Bone marrow (tissue), 2 donors: ENCODE measurements around the gene TOR4A.
A peak's percentile ranks its signal among the peaks of the same experiment; 100 is the strongest.
"Not testable (repeated sequence)": the region's sequence is repeated elsewhere in the genome, so short reads cannot be mapped to it uniquely, and the experiment has no call there.

Experiments used
- DNase-seq, 2 donors: peaks; one replicate each; lab custom pipeline; 2025; lab: John Stamatoyannopoulos, UW

The TOR4A gene

DNA sequence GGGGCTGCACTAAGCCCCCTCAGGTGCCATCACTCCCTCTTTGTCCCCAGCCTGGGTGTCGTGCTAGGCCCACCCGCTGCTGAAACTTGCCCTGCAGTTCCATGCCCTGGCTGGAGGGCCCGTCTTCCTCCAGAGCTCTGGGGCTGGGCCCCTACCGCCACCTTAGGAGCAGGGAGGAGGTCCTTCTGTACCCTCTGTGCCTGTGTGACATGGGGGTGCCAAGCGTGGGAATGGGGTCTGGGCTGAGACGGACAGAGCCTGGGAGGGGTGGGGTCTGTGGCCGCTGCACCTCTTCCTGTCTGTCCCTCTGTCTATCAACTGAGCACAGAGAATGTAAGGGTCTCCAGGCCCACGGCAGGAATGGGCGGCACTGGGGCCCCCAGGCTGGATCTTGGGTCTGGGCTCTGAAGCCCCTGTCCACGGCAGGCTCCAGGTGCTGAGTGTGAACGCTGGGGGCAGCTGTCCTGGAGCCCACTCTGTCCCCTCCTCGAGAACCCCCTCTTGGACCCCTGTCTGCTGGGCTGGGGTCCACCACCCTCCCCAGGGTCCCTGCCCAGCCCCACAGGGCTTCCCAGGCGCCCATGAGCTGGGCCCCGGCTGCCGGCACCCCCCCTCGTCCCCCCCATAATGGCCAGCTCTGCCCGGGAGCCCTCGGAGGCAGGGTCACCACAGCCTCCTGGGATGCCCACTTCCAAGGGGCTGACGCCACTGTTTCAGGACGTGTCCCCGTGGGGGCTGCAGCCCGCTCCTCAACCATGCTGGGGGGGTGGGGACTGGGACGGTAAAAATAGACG, 40.4 kb downstream of the TOR4A start:
- no peak for DNase-seq

DNA sequence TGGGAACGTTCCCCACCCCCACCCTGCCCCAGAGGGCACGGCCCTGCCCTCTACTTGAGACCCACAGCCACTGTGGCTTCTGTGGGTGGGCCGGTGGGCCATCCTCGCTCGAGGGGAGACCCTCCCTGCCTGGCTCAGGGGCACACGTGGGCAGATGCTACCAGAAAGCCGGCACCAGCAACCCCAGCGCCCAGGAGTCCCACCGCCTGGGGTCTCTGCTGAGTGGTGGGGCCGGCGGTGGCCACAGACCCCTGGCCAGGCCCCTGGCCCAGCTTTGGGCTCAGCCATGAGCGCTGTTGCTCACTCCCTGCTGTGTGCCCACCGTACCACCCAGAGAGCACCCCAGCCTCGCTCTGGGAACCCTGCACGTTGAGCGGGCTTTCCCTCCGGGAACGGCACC, 41.1 kb downstream of the TOR4A start:
- DNase-seq: no peak

DNA sequence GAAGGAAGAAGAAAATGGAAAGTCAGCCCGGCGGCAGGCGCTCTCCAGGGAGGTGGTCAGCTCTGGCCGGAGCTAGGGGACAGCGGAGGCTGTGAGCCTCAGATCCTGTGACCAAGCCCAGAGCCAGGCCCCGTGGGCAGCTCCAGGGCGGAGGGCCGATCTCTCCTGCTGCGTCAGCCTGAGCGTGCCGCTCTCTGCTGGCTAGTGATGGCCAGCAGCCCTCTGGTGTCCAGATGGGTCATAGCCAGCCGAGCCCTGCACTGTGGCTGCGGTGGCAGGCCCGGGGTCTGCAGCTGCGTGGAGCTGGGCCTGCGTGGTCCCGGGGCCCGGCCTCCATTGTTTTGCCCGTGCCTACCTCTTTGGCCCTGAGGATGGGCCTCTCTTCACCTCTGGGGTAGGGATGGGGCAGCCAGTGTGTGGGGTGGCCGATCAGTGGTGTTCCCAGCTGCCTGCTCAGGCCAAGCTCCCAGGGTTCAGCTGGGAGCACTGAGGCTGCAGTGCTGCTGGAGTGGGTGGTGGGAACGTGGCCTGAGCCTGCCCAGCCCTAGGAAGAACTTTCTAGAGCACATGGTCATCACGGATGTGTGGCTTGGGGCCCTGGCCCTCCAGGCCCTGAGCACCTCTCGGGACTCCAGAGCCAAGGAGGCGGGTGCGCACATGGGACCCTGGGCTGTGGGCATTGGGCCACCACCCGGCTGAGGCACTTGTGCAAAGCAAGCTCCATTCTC, 41.6 kb downstream of the TOR4A start:
- no peak for DNase-seq

DNA sequence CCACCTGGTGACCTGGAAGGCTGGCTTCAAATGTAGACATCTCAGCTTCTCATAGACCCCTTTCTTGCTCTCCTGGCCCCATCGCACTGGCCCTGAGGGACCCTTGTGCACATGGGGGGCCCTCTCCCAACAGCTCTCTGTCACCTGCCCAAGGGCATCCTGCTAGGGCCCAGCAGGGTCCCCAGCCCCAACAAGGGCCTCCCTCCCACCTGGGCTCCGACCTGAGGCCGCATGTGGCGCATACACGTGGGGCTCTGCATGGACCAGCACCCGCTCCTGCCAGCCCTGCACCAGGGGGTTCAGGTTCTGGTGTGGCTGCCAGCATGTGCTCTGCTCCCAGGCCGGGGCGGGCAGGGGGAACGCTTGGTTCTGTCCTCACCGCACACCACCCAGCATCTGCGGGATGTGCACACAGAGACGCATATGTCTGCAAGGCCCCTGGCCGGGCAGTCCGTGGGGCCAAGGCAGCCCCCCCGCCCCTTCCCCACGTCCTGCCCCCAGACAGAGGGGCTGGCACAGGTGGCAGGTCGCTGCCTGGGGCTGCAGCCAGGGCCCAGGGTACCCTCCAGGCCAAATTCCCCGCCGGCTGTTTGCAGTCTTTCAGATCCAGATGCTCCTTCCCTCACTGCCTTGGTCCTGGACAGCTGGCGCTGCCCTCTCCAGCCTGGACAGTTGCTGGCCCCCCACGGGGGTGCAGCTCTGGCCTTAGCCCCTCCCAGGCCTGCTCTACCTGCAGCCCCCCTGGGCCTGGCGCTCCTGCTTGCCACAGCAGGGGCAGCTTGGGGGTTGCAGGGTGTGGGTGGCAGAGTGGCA, 42.4 kb downstream of the TOR4A start:
- no peak for DNase-seq

DNA sequence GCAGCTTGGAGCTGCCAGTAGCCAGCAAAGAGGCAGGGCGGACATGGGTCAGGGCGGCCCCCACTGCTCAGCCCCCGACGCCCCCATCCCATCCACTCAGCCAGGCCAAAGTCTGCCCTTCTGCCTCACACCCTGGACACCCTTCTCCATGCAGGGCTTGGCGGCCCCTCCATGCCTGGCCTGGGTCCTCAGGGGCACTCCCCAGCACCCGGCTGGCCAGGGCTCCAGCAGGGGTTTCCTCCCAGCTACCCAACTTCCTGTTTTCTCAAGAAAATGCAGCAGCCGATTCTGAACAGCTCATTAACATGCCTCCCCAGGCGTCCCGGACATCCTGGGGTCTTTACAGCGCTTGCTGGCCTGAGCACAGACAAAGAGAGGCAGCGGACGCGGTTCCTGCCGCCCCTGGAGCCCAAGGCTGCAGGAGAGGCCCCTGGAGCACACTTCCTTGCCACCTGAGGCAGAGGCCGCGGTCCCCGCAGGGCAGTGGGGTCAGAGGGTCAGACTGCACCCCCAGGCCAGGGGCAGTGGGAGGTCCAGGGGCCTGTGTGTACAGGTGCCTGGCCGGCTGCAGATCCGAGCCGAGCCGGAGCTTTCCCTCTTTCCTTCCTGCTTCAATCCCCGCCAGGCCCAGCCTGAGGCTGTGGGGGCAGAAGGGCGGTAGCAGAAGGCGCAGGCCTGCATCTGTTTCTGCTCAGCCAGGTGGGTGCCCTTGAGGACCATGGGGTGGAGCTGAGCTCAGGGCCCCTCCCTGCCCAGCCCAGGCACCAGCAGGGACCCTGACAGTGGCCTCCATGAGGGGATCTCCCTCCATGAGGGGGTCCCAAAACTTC, 43.2 kb downstream of the TOR4A start:
- DNase-seq: peak; percentile 54 to 89

DNA sequence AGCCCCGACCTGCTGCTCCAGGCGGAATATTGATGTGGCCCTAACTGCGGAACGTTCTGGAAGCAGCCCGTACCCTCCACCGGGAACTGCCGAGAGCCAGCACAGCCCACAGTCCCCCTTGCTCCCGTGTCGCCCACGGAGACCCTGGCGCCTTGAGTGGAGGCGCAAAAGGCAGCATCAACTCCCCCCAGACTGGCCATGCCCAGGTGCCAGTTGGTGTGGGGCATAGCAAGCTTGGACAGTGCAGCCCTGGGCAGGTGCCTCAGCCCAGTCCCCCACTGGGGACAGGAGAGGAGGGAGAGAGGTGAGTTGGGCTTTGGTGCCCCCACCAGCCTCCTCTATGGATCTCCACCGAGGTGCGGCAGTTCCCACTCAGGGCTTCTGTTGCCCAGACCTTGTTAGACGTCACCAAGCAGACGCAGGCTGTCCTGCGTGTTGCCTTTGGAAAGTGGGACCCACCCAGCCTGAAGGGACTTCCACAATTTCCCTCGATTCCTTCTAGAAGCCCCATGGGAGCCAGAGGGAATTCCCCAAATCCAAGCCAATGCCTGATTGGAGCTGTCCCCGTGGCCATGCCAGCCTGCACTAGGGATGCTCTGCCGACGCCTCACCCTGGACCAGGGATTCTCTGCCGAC, 44.3 kb downstream of the TOR4A start:
- DNase-seq: no peak

DNA sequence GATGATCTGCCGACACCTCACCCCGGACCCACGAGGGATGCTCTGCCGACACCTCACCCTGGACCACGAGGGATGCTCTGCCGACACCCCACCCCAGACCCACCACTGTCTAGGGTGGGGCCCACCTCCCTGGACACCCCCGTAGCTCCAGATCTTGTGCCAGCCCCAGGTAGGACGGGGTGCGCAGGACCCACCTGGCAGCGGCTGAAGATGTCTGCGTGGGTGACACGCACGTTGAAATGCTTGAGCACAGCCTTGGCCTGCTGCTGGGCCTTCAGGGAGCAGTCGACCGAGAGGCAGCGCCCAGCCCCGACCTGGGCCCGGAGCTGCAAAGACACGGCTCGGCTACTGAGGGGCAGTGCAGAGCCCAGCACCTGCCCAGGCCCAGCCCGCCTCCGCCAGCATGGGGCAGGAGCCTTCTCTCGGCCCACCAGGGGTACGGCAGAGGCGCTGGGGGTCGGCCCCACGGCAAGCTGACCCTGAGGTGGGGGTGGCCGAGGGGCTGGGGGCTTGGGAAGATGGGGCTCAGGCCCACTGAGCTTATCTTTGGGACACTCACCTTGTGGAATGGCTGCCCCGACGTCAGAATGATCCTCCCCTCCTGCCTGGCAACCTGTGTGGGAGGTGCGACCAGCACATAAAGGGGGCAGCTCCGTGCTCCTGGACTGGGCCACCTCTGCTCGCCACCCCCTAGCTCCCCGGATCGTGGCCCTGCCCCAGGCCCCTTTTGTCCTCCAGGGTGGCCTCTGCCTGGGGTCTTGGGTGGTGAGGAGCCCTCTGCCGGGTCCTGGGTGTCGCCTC, 46.2 kb downstream of the TOR4A start:
- no peak for DNase-seq

DNA sequence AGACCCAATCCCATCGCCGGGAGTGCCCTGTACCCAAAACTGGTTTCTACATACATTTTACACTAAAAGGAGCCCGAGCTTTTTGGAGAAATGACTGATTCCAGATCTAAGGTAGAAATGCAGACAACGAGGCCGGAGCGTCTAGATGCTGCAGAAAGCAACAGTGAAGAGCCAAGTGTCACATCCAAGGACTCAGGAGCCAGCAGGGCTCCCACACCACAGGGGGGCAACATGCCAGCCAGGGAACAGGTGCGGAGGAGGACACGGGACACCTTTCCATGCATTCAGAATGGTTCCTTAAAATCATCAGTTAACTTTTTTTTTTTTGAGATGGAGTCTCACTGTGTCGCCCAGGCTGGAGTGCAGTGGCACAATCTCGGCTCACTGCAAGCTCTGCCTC, 47.6 kb downstream of the TOR4A start:
- no peak for DNase-seq

DNA sequence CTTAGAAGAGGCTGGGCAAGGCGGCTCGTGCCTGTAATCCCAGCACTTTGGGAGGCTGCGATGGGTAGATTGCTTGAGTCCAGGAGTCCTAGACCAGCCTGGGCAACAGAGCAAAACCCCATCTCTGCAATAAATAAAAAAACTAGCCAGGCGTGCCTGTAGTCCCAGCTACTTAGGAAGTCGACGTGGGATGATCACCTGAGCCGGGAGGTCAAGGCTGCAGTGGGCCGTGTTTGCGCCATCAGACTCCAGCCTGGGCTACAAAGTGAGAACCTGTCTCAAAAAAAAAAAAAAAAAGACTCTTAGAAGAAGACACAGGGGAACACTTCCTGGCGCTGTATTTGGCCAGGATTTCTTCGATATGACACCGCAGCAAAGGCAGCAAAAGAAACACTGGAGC, 48.3 kb downstream of the TOR4A start:
- DNase-seq: no peak

DNA sequence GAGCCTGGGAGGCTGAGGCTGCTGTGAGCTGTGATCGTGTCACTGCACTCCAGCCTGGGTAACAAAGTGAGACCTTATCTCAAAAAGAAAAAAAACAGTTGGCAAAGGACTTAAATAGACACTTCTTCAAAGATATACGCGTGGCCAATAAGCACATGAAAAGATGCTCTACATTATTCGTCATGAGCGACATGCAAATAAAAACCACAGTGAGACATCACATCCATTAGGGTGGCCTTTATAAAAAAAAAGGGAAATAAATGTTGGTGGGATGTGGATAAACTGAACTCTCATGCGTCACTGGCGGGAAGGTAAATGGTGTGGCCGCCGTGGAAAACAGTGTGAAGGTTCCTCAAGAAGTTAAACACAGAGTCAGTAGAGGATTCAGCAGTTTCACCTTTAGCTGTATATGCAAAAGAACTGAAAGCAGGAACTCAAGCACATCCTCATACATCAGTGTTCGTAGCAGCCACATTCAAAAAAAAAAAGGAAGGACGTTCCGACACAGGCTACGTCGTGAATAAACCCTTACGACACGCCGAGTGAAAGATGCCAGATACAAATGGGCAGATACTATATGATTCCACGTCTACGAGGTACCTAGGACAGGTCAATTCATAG, 49.0 kb downstream of the TOR4A start:
- DNase-seq: no peak

DNA sequence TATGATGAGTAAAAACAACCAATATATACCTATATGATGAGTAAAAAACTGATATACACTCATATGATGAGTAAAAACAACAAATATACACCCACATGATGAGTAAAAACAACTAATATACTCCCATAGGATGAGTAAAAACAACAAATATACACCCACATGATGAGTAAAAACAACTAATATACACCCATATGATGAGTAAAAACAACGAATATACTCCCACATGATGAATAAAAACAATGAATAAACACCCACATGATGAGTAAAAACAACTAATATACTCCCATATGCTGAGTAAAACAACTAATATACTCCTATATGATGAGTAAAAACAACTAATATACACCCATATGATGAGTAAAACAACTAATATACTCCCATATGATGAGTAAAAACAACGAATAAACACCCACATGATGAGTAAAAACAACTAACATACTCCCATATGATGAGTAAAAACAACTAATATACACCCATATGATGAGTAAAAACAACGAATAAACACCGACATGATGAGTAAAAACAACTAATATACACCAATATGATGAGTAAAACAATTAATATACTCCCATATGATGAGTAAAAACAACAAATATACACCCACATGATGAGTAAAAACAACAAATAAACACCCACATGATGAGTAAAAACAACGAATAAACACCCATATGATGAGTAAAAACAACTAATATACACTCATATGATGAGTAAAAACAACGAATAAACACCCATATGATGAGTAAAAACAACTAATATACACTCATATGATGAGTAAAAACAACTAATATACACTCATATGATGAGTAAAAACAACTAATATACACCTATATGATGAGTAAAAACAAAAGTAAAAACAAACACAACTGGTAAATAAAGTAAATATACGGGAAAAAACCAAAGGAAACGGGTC, 50.4 kb downstream of the TOR4A start:
- DNase-seq: not testable (repeated sequence)

DNA sequence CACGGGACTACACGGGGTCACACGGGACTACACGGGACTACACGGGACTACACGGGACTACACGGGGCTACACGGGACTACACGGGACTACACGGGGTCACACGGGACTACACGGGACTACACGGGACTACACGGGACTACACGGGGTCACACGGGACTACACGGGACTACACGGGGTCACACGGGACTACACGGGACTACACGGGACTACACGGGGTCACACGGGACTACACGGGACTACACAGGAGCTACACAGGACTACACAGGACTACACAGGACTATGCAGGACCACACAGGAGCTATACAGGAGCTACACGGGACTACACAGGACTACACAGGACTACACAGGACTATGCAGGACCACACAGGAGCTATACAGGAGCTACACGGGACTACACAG, 52.1 kb downstream of the TOR4A start:
- DNase-seq: not testable (repeated sequence)

DNA sequence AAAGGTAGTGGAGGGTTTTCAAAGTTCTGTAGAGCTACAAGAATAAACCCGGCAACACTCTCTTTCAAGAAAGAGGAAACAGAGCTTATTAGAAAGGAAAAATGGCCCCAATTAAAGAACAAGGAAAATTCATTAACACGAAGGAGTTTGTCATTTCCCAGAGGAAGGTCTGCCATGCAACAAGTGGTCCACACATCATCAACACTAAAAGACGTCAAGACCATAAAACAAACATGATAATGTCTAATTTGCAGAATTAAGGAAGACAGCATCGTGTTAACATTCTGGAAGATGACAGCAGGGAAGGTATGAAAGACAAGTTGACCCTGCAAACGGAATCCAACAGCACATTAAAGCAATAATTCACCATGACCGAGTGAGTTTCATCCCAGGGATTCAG, 53.2 kb downstream of the TOR4A start:
- no peak for DNase-seq

DNA sequence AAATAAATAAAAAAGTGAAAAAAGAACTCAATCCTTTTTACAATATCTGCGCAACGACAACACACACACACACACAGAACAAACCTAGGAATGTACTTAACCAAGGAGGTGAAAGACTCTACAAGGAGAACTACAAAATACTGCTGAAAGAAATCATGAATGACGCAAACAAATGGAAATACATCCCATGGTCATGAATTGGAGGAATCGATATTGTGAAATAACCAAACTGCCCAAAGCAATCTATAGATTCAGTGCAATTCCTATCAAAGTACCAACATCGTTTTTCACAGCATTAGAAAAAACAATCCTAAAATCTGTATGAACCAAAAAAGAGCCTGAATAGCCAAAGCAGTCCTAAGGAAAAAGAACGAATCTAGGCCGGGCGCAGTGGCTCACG, 54.4 kb downstream of the TOR4A start:
- DNase-seq: no peak
